ENCODE results near the gene ADAMTS2. TPM values are rescaled to one million over a fixed set of nuclear protein-coding genes. Genes with fewer than 3 reads are reported as not detected.

Gene ADAMTS2
- total RNA-seq, 1 experiment from 2014 or later = not detected

- POLR2A ChIA-PET (ENCODE audit: unreplicated experiment) = no interaction called here
- Histone ChIP-seq H3K9me2 (replicated peaks; ENCODE audit: low read length) (no peaks in the 10 kb centered on the region), H3K79me2 (ENCODE audit: low read length) (no peaks in the 10 kb centered on the region), H3K4me3 (ENCODE audit: low read length) (no peak overlapping the region), H3K36me3 (ENCODE audit: low read depth, low read length) (no peaks in the 10 kb centered on the region), H3K9ac (ENCODE audit: low read length) (no peak overlapping the region), H3K27me3 (ENCODE audit: low read length) (peaks cover 60% of the 10 kb centered on the region), H3F3A (ENCODE audit: low read length, unreplicated experiment) (no peaks in the 10 kb centered on the region), H3K4me1 (ENCODE audit: insufficient read depth, low read length) (no peaks in the 10 kb centered on the region), H3K4me2 (ENCODE audit: low read length) (no peak overlapping the region), H4K20me1 (ENCODE audit: low read length) (no peaks in the 10 kb centered on the region), H3K9me3 (ENCODE audit: low read length) (no peaks in the 10 kb centered on the region), H3K27ac (ENCODE audit: low read length) (no peak overlapping the region), H2AFZ (ENCODE audit: low read length) (no peak overlapping the region)
- TF ChIP-seq CTCF (conservative IDR thresholded peaks at IDR 0.05; ENCODE audit: low read depth, low read length) (no peak), EZH2phosphoT487 (IDR thresholded peaks at IDR 0.05; ENCODE audit: borderline replicate concordance, low read length) (no peak), EZH2 (IDR thresholded peaks at IDR 0.05; ENCODE audit: low read length, unreplicated experiment) (no peak)
- BruUV-seq (replicated peaks) = no TSS peak
- intact Hi-C loops (cut with micrococcal nuclease) = no loop called here
- CTCF ChIA-PET = no interaction called here
- ATAC-seq = no peak
- DNase-seq = no peak
Observed at GRCh38 chr5:179336126-179336870, 9.0 kb downstream of the ADAMTS2 start.

- TF ChIP-seq EZH2 (IDR thresholded peaks at IDR 0.05; ENCODE audit: low read length, unreplicated experiment) = no peak
- TF ChIP-seq EZH2phosphoT487 (IDR thresholded peaks at IDR 0.05; ENCODE audit: borderline replicate concordance, low read length) = no peak
- no peak for TF ChIP-seq CTCF (conservative IDR thresholded peaks at IDR 0.05; ENCODE audit: low read depth, low read length)
- Histone ChIP-seq H3K27ac (ENCODE audit: low read length) (no peak overlapping the region), H3K9ac (ENCODE audit: low read length) (no peak overlapping the region), H3K9me2 (replicated peaks; ENCODE audit: low read length) (no peaks in the 10 kb centered on the region), H3K36me3 (ENCODE audit: low read depth, low read length) (no peaks in the 10 kb centered on the region), H3K27me3 (ENCODE audit: low read length) (peaks cover 53% of the 10 kb centered on the region), H3K4me2 (ENCODE audit: low read length) (no peak overlapping the region), H3K4me1 (ENCODE audit: insufficient read depth, low read length) (no peaks in the 10 kb centered on the region), H4K20me1 (ENCODE audit: low read length) (no peaks in the 10 kb centered on the region), H3K9me3 (ENCODE audit: low read length) (no peaks in the 10 kb centered on the region), H3K4me3 (ENCODE audit: low read length) (no peak overlapping the region), H2AFZ (ENCODE audit: low read length) (no peak overlapping the region), H3K79me2 (ENCODE audit: low read length) (no peaks in the 10 kb centered on the region), H3F3A (ENCODE audit: low read length, unreplicated experiment) (no peaks in the 10 kb centered on the region)
- ChIA-PET POLR2A (ENCODE audit: unreplicated experiment) (no interaction called here), CTCF (no interaction called here)
- ATAC-seq = no peak
- BruUV-seq (replicated peaks) = no TSS peak
- intact Hi-C loops (cut with micrococcal nuclease) = no loop called here
- no peak for DNase-seq
Observed at GRCh38 chr5:179333796-179334761, 11.2 kb downstream of the ADAMTS2 start.
